8988T (cell line): ENCODE data around the gene PSMA7.
"Not testable (repeated sequence)": the region's sequence is repeated elsewhere in the genome, so short reads cannot be mapped to it uniquely, and the experiment has no call there.

Experiments
- DNase-seq: peaks from one replicate; pipeline ENCODE4 v3.0.0; 2011

The PSMA7 gene

DNA sequence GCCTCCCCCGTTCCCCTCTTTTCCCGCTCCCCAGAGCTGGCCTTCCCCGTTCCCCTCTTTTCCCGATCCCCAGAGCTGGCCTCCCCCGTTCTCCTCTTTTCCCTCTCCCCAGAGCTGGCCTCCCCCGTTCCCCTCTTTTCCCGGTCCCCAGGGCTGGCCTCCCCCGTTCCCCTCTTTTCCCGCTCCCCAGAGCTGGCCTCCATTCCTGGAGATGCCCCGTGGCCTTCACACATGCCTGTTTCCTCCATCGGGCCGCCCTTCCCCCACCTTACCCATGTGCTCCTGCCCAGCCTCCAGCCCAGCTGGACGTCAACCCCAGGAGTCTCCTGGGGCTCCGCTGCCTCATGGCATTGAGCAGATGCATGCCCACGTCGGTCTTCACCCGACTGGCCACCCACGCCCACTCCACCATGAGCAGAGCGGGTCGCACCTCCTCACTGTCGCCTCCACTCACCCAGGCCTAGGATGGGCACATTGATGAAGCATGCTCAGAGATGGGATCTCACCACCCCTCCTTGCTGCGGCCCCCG lies 8.7 kb upstream of the PSMA7 start:
- no peak for DNase-seq

DNA sequence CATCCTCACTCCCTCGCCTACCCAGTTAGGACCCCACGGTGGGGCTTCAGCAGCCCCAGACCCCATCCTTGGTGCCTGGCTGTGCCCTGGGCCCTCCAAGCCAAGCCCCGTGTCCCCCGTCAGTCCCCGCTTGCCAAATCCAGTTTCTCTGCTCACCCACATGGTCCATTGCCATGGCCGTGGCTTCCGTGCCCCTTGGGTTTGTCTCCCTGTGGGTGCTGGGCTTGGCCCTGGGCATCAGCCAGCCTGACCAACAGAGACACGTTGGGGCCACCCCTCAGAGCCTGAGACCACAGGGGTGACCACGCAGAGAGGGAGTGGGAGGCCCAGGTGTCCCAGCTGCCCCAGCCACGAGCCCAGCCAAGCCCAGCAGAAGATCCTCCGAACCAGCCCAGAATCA lies 8.0 kb upstream of the PSMA7 start:
- no peak for DNase-seq

DNA sequence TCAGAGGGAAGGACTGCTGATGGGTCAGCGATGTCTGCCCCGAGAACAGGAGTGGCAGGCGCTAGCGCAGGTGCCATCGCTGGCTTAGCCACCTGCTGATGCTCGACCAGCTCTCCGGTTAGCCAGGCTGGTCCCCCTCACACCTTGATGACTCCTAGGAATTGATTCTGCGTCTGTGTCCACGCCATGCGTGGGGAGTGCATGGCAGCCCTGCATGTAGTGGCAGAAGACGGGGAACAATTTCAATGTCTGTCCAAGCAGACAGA lies 7.0 kb upstream of the PSMA7 start:
- DNase-seq = no peak

DNA sequence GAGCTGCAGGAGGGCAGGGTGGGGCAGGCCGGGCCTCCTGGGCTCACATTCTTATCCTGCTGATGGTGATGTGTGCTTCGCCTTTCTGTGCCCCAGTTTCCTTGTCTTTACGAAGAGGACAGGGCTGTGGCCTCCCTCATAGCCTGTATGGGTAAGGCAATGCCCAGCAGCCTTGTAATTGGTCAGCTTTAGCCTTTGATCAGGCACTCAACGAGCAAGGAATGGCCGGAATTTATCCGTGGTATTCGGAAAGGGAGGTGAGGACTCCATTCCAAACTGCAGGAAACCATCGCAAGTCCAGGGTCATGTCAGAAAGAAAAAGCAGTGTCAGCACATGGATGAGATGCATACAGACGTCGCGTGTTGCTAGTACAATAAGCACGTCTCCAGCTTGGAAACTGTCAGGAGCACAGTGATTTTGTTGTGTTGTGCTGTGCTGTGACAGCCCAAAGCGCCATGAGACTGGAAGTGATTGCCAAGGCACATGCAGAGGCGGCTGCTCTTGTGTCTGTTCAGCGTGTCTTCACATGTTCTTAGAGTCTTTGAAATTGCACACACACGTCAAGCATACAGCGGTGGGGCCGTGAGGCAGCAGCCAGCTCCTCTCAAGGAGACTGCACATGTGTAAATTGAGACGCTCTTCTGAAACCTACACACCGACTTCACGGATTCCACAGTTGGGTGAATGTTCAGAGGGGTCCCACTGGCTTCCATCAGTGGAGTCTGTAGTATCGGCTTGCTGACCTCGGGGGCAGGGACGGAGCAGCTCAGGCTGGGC lies 6.5 kb upstream of the PSMA7 start:
- no peak for DNase-seq

DNA sequence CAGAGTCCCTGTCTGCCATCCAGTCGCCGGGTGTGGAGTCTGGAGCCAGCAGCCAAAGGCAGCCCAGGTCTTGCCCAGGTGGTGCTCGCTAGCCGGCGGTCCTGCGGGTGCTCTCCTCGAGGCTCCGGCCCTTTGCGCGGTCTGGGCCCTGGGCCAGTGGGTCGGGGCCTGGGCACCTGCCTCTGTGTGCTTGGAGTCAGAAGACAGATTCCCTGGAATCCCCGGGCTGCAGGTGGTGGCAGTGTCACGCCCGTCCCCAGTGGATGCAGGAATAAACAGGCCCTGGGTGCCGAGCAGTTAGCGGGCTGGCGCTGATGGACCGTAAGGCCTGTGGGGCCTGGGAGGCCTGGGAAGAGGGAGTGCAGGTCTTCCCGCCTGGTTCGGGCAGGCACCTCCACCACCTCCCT lies 5.7 kb upstream of the PSMA7 start:
- no peak for DNase-seq

DNA sequence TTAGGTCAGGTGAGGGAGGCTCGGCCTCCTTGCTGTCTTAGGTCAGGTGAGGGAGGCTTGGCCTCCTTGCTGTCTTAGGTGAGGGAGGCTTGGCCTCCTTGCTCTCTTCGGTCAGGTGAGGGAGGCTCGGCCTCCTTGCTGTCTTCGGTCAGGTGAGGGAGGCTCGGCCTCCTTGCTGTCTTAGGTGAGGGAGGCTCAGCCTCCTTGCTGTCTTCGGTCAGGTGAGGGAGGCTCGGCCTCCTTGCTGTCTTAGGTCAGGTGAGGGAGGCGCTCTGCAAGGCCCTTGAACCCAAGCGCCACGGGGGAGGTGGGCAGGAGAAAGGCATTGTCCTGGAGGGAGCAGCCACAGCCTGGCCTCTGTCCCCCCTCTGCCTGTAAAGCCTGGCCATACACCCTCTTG lies 5.2 kb upstream of the PSMA7 start:
- not testable (repeated sequence) for DNase-seq

DNA sequence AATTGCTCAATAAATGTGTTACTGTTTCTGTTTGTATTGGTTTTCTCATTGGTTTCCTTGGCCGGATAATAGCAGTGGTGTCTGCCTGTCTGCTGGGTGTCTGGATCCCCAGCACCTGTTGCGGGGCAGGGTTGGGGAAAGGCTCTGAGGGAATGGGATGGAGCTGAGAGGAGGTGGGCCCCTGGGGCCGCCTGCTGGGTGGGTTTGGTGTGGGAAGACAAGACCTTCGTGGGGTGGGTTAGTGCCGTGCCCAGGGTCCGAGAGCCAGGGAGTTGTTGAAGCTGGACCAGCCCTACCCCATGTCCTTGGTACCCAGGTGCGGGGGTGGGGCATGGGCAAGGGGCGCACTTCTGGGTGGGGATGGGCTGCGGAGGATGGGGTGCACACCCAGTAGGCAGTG lies 4.3 kb upstream of the PSMA7 start:
- DNase-seq = no peak

DNA sequence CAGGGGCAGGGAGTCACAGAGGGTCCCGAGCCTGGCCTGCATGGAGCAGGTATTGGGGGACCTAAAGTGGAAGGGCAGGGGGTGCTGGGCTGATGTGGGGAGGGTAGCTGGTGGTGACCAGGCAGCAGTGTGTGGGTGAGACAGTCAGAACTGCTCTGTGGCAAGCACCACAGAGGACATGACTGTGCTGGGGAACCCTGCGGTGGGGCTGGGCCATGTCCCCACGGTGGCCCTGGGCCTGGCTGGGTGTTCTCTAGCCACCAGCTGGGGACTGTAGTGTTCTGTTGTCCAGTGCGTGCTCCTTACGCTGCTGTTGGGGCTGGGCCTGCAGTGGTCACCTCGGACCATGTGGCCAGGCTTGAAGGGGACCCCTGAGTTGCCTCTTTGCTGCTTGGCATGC lies 3.9 kb upstream of the PSMA7 start:
- DNase-seq = no peak

DNA sequence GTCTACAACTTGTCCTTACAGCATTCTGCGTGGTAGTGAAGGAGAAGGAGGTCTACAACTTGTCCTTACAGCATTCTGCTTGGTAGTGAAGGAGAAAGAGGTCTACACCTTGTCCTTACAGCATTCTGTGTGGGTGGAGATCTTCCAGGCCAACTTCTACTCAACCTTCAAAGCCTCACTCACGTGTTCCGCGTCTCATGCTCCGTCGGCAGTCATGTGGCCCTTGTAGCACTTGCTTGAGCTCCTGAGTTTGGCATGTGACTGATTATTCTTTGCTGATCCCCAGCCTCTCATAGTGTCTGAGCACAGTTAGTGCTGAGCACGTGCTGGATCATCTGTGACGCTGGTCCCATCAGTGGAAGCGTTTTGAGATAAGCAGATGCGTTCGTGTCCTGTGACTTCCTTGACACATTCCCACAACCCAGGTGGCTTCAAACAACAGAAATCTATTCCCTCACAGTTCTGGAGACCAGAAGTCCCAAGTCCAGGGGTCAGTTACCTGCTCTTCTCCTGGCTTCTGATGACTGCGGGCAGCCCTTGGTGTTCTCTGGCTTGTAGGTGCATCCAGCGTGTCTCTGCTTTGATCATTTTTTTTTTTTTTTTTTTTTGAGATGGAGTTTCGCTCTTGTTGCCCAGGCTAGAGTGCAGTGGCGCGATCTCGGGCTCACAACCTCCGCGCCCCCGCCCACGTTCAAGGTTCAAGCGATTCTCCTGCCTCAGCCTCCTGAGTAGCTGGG lies 3.0 kb upstream of the PSMA7 start:
- DNase-seq = no peak

DNA sequence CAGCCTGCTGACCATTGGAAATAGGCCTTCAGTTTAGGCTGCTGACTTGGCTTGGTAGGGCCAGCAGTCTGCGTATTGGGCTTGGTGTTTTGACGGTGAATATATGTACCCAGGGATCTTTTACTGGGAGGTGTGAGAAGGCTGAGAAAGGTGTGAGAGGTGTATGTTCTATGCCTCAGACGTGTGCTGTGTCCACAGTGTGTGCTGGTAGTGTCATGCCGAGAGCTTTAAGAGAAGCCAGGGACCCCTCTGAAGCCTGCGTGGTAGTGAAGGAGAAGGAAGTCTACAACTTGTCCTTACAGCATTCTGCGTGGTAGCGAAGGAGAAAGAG lies 2.5 kb upstream of the PSMA7 start:
- DNase-seq = no peak

DNA sequence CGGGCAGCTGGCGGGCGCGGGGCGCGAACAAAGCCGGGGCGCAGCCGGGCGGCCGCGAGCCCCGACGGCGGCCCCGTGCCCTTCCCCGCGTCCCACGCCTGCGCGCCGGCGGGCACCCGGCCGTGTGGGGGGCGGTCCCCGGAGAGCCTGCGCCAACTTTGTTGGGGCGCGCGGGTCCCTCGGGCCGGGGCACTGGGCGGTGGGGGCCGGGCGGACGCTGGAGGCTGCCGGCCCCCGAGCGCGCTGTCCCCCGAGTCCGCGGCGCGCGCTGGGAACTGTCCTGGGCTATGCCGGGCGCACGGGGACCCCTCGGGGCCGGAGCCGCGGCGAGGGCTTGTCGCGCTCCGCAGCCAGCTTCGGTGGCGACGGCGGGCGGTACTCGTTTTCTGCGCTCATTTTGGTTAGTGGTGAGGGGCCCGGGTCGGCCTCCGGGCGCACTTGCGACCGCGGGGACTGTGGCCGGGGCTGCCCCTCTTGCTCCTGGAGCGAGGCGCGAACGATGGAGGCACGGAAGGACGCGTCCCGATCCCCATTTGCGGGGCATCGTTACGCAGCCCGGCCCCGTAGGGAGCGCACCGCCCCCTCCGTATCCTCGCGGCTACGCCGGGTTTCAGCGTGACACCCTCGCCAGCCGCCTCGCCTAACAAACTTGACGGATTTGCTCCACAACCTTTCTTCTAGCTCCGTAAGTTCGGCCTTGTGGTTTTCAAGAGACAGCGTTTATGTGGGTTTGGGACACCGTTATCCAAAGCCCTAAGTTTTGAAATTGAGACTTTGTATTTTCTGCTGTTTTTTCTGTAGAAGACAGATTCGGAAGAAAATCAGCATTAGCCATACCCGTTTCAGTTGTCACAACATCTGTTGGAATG lies 997 bp upstream of the PSMA7 start:
- DNase-seq = peak; percentile 93

DNA sequence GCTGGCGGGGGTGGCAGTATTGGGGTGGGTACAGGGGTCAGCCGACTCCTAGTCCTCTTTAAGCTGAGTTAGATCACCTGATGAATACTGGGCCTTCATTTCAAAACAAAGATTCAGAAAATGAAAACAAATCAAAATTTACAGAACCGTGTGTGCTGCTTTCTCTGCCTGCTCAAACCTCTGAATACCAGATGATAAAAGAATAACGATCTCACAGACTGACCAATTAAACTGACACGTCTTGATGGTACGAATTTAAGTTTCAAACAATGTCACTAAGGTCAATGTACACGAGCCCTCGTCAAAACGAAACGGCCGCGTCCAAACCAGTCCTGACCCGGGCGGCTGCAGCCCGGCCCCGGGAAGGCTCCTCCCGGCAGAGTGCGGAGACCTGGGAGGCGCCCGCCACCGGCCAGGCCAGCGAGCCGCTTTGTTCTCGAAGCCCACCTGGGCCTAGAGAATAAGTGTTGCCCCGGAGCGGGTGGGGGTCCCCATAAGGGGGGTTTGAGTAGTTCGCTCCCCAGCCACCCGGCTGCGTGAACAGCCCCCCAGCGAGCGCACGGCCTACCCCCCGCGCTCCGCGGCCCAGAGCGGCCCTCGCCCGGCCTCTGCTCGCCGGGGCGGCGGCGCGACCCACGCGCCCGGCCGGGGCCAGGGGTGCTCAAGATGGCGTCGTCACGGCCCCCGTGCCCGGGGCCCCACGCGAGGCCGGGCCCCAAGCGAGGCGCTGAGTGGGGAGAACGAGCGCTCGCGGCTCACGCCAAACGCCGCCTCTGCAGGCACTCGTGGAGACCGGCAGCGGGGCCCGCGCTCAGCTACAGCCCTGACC lies 728 bp downstream of the PSMA7 start:
- no peak for DNase-seq

DNA sequence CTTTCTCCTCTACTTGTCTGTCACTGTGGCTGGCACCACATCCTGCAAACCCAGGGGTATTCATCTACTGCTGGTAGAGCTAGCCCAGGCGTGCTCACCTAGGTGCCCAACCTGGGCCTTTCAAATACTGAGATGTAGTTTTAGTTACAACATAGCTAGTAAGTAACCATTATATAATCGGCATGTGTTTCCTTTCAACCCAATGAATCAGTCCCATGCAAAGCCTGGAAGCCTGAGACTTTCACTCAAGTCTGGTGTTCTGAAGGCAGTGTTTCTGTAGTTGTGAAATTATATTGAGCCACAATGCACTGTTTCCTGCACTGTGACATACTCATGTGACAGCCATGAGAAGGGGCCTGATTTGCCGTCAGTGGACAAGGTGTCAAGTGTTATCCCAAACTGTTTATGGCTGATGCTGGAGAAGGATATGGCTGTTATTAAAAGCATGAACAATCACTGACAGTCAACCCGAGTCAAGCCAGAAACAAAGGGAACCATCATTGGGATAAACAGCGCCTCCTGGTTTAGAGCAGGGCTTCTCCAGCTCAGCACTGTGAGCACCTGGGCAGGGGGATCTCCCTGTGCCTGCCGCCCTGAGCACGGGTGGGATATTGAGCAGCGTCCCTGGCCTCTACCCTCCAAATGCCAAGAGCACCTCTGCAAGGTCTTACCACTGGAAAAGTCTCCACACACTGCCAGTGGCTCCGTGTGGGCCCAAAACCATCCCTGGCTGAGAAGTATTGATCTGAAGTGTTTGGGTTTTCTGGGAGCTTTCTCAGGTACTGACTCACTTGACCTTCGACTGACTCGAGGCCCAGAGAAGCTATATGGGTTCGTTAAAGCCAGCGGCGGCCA lies 1.6 kb downstream of the PSMA7 start:
- no peak for DNase-seq

DNA sequence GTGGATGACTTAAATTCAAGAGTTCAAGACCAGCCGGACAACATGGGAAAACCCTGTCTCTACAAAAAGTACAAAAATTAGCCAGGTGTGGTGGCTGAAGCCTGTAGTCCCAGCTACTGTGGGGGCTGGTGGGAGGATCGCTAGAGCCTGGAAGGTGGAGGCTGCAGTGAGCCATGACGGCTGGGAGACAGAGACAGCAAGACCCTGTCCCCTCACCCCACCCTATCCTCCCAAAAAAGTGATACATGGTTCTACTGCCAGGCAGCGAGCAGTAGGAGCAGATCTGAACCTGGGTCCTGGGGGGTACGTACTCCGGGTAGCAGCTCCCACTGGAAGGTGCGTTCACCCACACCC lies 2.2 kb downstream of the PSMA7 start:
- DNase-seq = no peak

DNA sequence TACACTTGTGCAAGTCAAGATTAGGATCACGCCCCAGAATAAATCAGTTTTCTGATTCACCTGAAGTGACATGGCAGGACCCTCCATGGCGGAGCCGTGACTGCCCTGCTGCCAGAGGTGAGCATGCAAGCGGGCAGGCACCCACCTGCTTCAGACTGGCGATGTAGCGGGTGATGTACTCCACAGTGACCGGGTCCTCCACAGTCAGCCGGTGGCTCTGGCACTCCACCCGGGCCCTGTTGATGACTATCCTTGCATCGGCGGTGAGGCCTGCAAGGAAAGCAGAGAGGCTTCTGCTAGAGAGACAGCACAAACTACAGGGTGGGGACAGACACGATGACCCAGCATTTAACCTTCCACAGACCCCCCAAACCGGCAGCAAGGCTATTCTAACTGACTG lies 3.6 kb downstream of the PSMA7 start:
- no peak for DNase-seq

DNA sequence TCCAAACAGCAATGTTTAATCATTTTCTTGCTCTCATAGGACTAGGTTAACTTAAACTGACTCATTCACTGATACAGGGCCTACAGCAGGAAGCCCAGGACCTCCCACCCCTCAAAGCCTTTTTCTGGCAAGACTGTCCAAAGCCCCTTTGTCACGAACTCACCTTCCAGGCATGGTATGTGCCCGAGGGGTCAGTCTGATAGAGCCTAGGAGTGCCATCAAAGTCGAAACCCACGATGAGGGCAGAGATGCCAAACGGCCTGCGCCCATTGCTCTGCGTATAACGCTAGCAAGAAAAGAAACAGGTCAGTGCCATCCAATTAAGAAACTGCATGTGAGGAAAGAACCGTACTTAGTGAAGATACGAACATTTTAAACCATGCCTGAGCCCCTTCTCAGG lies 4.3 kb downstream of the PSMA7 start:
- no peak for DNase-seq

DNA sequence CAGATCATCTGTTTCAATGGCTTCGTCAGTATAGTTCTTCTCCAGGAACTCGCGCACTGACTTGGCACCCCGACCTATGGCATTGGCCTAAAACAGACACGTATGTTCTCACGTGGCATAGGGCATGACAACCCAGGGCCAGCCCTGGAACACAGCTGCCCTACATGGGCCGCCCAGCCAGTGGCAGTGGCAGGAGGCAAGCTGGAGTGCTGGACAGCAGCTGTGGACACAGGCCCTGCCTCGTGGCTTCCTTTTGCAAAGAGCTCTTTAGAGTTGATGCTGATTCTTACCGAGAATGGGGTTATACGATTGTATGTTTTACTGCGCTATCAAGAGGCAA lies 5.0 kb downstream of the PSMA7 start:
- no peak for DNase-seq

DNA sequence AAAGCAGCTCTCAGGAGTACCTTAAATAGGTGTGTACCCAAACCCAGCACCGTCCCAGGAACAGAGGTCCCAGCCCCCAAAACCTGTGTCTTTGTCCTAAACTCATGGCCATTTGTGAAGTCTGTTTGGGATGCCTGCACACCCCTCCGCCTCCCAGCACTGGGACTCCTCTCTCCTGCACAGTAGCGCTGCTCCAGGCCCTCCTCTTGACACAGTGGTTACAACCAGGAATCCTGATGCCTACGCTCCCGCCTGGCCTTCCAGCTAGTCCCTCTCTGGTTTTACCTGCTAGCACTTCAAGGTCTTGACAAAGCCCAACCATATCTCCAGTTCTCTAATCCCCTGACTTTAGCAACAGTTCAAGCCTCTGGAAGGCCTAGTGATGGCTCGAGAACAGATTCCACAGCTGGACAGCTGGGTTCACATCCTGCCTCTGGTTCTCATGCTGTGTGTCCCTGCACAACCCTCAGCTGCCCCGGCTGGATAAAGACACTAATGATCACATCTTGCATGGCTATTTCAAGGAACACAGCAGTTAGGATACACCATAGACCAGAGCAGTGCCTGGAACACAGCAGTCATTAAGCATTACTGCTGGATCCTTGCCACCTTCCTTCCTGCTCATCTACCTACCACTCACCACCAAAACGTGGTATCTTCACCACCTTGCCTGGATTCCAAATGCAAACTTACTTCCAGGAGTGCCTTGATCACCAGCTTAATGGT lies 5.6 kb downstream of the PSMA7 start:
- DNase-seq = no peak

DNA sequence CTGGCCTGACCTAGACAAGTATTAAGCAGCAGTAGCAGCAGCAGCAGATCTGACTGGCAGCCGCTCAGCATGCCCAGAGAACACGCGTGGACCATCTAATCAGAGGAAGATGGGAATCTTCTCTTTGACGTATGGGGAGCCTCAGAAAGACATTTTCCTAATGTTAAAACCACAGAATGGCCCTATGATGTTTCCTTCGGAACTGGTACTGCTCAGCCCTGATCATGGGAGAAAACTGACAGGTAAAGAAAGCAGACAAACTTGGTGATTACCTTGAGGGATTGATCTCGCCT lies 6.2 kb downstream of the PSMA7 start:
- DNase-seq = no peak

DNA sequence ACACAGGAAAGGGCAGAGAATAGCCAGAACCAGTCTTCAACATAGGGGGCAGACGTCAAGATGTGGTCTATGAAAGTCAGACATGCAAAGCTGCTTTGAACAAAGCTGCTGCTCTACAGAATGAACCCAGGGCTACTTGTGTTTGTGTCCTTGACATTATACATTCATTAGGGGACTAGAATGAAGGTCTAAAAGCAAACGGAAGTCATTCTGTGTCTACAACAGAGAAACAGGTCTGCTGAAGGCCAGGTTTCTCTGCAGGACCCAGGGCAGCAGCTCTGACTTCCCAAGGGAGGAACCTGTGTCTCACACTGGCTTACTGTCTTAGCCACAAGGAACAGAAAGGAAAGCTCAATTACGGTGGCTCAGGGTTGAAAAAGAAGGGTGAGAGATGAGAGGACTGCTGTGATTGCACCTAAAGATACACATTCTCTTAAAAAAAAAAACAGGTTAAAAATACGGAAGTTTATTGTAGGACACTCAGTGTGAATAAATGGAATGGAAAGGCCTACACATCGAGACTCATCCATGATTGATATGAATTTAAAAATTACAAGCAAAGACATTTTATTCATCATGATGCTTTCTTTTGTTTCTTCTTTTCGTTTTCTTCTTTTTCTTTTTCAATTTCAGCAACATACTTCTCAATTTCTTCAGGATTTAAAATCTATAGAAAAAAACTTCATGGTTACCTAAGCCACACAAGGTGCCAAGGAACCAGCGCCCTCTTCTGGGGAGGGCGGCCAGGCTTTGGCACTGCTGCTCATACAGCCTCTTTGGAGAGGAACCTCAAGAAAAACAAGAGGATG lies 6.7 kb downstream of the PSMA7 start:
- DNase-seq = peak; percentile 83
